Panc1 (cell line): ENCODE data around the gene ANO1.

Source experiments
- CTCF ChIP-seq: fragments of 450-650 bp; IDR thresholded peaks from 2 replicates; pipeline ENCODE4 v1.5.1; 2017; ENCODE audit warnings: mild to moderate bottlenecking
- POLR2AphosphoS5 ChIP-seq: IDR thresholded peaks from 2 replicates; pipeline ENCODE4 v1.6.1; 2012; ENCODE audit warnings: mild to moderate bottlenecking, low read depth, low read length, moderate library complexity
- SIN3A ChIP-seq: IDR thresholded peaks from 2 replicates; pipeline ENCODE4 v1.6.1; 2012; ENCODE audit warnings: low read depth, mild to moderate bottlenecking, low read length, moderate library complexity, borderline replicate concordance; ENCODE audit not compliant: insufficient read depth
- TCF7L2 ChIP-seq: IDR thresholded peaks from 2 replicates; pipeline ENCODE4 v1.6.1; 2011; ENCODE audit warnings: mild to moderate bottlenecking, low read depth, low read length, inconsistent platforms
- TF ChIP-seq, protein P1 (sequence below), 2 experiments: IDR thresholded peaks; 2 replicates each; pipeline ENCODE4 v1.6.1; 2011 to 2012; ENCODE audit warnings: low read depth in 2 of 2, control low read depth in 1 of 2, low read length in 1 of 2, mild to moderate bottlenecking in 1 of 2, moderate library complexity in 1 of 2; ENCODE audit not compliant: insufficient read depth in 1 of 2

DNA sequence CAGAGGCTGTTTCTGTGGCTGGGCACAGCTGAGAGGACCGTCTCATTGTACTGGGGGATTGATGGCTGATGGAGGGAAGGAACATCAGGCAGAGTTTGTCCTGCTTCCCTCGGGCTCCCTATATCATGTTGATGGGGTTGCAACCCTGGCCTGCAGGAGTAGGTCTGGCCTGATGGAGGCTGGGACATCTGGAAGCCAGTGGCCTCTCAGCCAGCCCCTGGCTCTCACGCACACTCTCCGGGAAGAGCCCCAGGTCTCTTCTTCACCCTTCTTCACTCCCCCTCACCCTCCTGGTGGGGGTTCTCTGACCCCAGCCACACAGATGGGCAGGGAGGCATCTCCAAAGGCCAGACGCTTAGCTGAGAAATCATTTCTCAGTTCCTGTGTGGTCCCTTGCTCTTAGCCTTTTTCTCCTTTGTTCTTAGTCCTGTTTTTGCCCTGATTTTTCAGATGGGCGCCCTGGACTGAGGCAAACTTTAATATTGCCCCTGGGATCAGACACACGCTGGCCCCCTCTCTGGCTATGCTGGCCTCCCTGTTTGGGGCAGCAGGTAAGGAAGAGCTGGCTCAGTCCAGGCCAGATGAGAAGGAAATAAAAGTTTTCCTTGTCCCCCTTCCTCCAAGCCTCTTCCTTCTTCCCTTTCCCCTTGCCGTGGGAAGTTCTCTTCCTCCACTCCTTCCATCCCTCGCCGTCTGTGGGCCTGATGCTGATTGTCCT is 13.9 kb upstream of the ANO1 start:
- TF ChIP-seq CTCF (no peak), POLR2AphosphoS5 (no peak), SIN3A (no peak), TCF7L2 (no peak)
- TF ChIP-seq, protein P1, sequence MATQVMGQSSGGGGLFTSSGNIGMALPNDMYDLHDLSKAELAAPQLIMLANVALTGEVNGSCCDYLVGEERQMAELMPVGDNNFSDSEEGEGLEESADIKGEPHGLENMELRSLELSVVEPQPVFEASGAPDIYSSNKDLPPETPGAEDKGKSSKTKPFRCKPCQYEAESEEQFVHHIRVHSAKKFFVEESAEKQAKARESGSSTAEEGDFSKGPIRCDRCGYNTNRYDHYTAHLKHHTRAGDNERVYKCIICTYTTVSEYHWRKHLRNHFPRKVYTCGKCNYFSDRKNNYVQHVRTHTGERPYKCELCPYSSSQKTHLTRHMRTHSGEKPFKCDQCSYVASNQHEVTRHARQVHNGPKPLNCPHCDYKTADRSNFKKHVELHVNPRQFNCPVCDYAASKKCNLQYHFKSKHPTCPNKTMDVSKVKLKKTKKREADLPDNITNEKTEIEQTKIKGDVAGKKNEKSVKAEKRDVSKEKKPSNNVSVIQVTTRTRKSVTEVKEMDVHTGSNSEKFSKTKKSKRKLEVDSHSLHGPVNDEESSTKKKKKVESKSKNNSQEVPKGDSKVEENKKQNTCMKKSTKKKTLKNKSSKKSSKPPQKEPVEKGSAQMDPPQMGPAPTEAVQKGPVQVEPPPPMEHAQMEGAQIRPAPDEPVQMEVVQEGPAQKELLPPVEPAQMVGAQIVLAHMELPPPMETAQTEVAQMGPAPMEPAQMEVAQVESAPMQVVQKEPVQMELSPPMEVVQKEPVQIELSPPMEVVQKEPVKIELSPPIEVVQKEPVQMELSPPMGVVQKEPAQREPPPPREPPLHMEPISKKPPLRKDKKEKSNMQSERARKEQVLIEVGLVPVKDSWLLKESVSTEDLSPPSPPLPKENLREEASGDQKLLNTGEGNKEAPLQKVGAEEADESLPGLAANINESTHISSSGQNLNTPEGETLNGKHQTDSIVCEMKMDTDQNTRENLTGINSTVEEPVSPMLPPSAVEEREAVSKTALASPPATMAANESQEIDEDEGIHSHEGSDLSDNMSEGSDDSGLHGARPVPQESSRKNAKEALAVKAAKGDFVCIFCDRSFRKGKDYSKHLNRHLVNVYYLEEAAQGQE (IDR thresholded peaks at IDR 0.05; ENCODE audit: insufficient read depth in 1 of 2, low read depth in 2 of 2, low read length in 1 of 2): no peak
